ENCODE results near the gene HPCAL1.
"Not testable (repeated sequence)": the region's sequence is repeated elsewhere in the genome, so short reads cannot be mapped to it uniquely, and the experiment has no call there.

The HPCAL1 gene

GRCh38 chr2:10448576-10449485 is 146.1 kb downstream of the HPCAL1 start:
- DNase-seq = peak; percentile 53

- no peak for DNase-seq
Measured at GRCh38 chr2:10449486-10449831, 146.8 kb downstream of the HPCAL1 start.

GRCh38 chr2:10449838-10450691 is 147.4 kb downstream of the HPCAL1 start:
- DNase-seq = no peak

DNA sequence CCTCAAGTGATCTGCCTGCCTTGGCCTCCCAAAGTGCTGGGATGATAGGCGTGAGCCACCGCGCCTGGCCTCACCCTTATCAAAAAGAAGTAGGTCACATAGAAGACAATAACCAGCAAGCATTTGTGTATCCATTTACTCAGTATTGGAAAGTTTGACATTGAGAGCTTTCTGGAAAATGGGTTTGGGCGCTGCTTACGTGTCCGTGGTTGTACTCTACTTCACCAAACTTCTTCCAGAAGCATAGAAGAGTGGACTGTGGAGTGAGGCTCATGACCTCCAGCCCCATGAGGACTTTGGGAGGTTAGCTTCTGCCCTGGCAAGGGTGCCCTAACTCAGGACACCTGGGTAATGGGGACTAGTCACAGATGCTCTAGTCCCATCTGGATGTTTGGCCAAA is 149.1 kb downstream of the HPCAL1 start:
- no peak for DNase-seq

DNA sequence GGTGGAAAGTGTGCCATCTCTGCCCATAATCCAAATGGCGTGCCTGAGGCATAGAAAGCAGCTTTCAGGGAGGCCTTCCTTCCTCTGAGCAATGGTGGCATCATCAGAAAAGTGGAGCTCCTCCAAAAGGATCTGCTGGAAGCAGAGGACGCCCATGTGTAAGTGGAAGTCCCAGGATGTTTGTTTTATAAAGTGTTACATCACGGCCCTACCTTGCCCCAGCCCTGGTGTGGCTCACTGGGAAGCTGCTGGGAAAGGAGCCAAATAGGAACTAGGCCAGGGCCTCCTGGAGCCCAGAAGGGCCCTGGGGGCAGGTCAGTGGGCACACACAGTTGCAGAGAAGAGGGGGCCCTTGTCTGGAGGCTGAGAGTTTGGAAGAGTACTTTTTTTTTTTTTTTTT is 149.6 kb downstream of the HPCAL1 start:
- no peak for DNase-seq

- no peak for DNase-seq
Measured at GRCh38 chr2:10452956-10453904, 150.5 kb downstream of the HPCAL1 start.

DNA sequence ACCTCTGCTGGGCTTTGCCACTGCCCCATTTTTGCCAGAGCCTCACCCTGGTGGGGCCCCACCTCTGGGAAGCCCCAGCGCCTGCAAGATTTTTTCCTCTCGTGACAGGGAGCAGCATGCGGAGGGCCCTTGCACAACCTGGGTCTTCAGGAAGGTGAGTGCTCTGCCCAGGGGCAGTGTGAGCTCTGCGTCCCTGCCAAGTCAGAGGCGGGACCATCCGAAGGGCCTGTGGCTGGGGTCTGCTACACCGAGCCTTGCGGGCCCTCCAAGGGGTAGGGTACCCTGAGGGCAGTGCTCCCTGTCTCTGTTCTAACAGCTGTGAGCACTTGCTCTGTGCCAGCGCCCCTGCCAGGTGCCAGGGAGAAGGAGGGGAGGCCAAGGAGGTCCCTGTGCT is 151.2 kb downstream of the HPCAL1 start:
- no peak for DNase-seq

DNA sequence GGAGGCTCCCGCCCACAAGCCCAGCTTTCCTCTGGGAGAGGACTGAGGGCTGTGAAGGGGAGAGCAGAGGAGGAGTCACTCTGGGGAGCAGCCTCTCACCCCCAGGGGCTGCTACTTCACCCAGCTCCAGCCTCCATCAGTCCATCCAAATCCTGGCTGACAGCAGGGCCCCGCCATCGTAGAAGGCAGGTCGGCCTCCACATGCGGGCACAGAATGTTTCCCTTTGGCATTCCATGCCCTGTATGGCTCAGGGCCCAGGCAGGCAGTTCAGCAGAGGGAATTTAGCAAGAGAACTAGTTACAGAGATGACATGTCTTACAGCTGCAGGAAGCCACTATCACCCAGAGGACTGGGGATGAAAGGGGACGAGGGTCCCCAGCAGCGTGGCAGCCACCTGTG is 151.8 kb downstream of the HPCAL1 start:
- DNase-seq = no peak

- DNase-seq = not testable (repeated sequence)
Measured at GRCh38 chr2:10457195-10457594, 154.5 kb downstream of the HPCAL1 start.

- no peak for DNase-seq
Measured at GRCh38 chr2:10457846-10458598, 155.3 kb downstream of the HPCAL1 start.

DNA sequence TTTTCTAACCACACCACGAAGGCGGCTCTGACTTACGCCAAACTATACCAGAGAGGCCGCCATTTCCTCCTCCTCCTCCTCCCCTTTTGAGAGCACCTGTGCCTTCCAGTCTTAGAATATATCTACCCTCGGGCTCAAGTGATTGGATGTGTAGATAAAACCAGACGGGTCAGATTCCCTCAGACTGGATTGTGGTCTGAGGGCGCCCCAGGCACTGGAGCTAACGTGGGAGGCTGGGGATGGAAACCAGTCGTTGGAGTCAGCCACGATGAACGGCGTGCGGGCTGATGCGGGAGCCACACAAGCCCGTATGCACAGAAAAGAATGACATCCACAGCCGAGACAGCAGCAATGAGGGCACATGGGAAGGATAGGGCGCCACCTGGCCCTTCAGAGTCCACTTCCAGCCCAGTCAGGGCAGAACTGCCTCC is 157.7 kb downstream of the HPCAL1 start:
- DNase-seq = no peak

- DNase-seq = no peak
Measured at GRCh38 chr2:10462178-10463083, 159.7 kb downstream of the HPCAL1 start.

- no peak for DNase-seq
Measured at GRCh38 chr2:10465910-10466309, 163.2 kb downstream of the HPCAL1 start.

DNA sequence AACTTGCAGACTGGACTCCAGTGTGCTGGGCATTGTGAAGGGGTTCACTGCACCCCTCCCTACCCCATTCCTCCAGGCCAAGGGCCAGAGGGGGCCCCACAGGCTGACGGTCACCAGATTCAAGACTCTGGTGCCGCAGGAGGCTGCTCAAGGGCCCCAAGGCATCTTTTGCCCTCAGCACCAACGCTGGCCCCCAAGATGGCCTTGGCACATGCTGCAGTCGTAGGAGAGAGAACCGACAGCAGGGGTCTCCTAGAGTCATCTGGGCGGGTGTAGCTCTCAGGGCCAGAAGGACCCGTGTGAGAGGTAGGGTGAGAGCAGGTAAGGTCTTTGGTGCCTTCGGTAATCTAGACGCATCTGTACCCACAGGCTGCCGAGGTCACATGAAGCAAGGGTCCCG is 164.1 kb downstream of the HPCAL1 start:
- DNase-seq = no peak

DNA sequence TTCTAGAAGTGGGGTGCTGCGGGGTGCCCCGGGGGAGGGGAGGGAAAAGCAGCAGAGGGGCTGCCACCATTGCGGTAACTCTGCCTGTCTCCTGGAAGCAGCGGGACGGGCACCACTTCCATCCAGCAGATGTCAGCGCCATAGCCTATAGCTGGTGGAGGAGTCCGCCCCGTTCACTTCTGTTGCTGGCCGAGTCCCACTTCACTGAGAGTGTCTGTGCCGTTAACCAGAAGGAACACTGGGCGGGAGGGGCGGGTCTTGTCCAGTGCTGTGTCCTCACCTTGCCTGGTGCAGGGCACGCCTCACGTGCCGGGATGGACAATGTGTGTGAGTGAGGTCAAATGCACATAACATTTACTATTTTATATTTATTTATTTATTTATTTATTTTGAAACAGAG is 164.7 kb downstream of the HPCAL1 start:
- no peak for DNase-seq

DNA sequence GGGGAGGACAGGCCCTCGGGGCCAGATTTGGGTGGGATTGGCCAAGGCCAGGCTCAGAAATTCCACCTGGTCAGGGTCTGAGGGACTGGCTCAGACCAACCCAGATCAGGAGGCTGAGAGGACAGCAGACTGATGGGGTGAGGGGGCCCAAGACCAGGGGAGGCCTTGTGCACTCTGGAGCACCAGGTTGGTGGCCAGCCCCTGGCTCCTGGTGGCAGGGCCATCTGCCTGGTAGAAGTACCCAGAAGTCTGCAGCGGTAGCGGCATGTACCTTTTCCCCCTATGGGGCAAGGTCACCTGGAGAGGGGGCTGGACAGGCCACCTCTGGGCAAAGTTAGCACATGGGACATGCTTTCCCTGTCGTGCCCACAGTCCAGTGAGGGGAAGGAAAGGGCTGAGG is 166.6 kb downstream of the HPCAL1 start:
- no peak for DNase-seq

GRCh38 chr2:10469955-10470608 is 167.4 kb downstream of the HPCAL1 start:
- DNase-seq = no peak

DNA sequence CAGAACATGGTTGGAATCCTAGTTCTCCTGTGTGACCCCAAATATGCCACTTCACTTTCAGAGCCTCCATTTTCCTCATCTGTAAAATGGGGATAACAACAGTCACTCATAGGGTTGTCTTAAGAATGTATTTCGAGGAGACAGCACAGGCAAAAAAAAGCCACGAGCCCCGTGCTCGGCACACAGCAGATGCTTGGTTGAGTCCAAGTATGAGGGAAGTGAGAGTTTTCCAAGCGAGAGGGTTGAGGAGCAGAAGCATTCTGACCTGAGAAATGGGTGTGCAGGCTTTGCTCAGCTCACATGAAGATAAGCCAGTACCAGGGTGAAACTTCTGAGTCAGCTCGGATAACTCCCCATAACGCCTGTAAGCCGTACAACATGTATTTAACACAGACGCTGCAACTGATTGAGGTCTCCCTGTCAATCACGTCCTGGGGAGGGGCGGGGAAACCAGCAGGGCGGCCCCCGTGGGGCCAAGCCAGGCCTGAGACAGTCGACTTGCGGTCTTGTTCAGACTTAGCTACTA is 168.4 kb downstream of the HPCAL1 start:
- no peak for DNase-seq

DNA sequence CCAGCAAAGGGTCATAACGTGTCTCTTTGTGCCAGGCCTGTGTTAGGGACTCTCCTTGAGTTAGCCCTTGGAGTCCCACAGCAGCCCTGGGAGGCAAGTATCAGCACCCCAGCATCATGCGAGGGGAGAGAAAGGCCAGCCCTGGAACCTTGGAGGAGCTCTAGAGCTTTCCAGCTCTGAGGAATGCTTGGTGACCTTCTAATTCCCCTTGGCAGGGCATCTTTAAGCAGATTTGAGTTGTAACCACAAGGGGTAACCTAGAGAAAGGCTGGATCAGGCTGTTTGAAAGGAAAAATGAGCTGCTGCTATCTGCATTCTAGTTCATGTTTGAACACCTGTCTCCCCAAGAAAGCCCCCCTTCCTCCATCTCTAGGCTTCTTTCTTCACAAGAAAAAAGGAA is 169.3 kb downstream of the HPCAL1 start:
- no peak for DNase-seq

- no peak for DNase-seq
Measured at GRCh38 chr2:10473121-10473756, 170.5 kb downstream of the HPCAL1 start.

All from SIG-M5 (cell line).